Measurements from ENCODE around the gene USP17L5.
"Not testable (repeated sequence)": the region's sequence is repeated elsewhere in the genome, so short reads cannot be mapped to it uniquely, and the experiment has no call there.

Gene USP17L5

DNA sequence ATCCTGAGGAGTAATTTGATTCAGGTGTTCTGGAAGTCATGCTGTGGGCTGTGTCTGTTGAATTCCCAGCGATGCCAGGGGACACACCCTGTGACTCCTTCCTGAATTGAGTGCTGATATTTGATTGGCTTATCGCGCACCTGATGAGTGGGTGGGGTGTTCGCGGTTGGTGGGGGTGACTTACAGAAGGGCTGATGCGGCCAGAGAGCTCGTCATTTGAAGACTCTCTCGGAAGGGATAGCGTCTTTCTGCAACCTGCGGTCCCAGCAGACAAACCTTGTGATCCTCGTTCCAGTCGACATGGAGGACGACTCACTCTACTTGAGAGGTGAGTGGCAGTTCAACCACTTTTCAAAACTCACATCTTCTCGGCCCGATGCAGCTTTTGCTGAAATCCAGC lies at the start of gene USP17L5:
USP17L5 (plus strand) TSS at position 301 of the 400 bp plus-strand sequence; CDS start at position 301, 0 bp downstream.
- TF ChIP-seq GATA3, GATA2 (IDR thresholded peaks at IDR 0.05; ENCODE audit: low read depth, low read length): not testable (repeated sequence)

- TF ChIP-seq GATA3, GATA2 (IDR thresholded peaks at IDR 0.05; ENCODE audit: low read depth, low read length): not testable (repeated sequence)
Measured at GRCh38 chr4:9324865-9325264, 14.3 kb upstream of the USP17L5 start, which contains the start of gene USP17L24. Gene USP17L24 (plus strand): TSS chr4:9325165. CDS start chr4:9325165, 0 bp downstream.

DNA sequence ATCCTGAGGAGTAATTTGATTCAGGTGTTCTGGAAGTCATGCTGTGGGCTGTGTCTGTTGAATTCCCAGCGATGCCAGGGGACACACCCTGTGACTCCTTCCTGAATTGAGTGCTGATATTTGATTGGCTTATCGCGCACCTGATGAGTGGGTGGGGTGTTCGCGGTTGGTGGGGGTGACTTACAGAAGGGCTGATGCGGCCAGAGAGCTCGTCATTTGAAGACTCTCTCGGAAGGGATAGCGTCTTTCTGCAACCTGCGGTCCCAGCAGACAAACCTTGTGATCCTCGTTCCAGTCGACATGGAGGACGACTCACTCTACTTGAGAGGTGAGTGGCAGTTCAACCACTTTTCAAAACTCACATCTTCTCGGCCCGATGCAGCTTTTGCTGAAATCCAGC lies 9.6 kb upstream of the USP17L5 start, which contains the start of gene USP17L25:
USP17L25 (plus strand) TSS at position 301 of the 400 bp plus-strand sequence; CDS start at position 301, 0 bp downstream.
- not testable (repeated sequence) for TF ChIP-seq GATA2, GATA3 (IDR thresholded peaks at IDR 0.05; ENCODE audit: low read depth, low read length)

GRCh38 chr4:9334358-9334757 lies 4.8 kb upstream of the USP17L5 start, which contains the start of gene USP17L26:
Gene USP17L26 (plus strand): TSS chr4:9334658. CDS start chr4:9334658, 0 bp downstream.
- not testable (repeated sequence) for TF ChIP-seq GATA2, GATA3 (IDR thresholded peaks at IDR 0.05; ENCODE audit: low read depth, low read length)

- TF ChIP-seq GATA2, GATA3 (IDR thresholded peaks at IDR 0.05; ENCODE audit: low read depth, low read length): not testable (repeated sequence)
Measured at GRCh38 chr4:9343848-9344247, 4.6 kb downstream of the USP17L5 start, which contains the start of gene USP17L27. Gene USP17L27 (plus strand): TSS chr4:9344148. CDS start chr4:9344148, 0 bp downstream.

DNA sequence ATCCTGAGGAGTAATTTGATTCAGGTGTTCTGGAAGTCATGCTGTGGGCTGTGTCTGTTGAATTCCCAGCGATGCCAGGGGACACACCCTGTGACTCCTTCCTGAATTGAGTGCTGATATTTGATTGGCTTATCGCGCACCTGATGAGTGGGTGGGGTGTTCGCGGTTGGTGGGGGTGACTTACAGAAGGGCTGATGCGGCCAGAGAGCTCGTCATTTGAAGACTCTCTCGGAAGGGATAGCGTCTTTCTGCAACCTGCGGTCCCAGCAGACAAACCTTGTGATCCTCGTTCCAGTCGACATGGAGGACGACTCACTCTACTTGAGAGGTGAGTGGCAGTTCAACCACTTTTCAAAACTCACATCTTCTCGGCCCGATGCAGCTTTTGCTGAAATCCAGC lies 9.4 kb downstream of the USP17L5 start, which contains the start of gene USP17L28:
USP17L28 (plus strand) TSS at position 301 of the 400 bp plus-strand sequence; CDS start at position 301, 0 bp downstream.
- not testable (repeated sequence) for TF ChIP-seq GATA3, GATA2 (IDR thresholded peaks at IDR 0.05; ENCODE audit: low read depth, low read length)

DNA sequence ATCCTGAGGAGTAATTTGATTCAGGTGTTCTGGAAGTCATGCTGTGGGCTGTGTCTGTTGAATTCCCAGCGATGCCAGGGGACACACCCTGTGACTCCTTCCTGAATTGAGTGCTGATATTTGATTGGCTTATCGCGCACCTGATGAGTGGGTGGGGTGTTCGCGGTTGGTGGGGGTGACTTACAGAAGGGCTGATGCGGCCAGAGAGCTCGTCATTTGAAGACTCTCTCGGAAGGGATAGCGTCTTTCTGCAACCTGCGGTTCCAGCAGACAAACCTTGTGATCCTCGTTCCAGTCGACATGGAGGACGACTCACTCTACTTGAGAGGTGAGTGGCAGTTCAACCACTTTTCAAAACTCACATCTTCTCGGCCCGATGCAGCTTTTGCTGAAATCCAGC lies 14.1 kb downstream of the USP17L5 start, which contains the start of gene USP17L29:
USP17L29 (plus strand) TSS at position 301 of the 400 bp plus-strand sequence; CDS start at position 301, 0 bp downstream.
- TF ChIP-seq GATA3, GATA2 (IDR thresholded peaks at IDR 0.05; ENCODE audit: low read depth, low read length): not testable (repeated sequence)

GRCh38 chr4:9362829-9363228 lies 23.6 kb downstream of the USP17L5 start, which contains the start of gene USP17L30:
Gene USP17L30 (plus strand): TSS chr4:9363129. CDS start chr4:9363129, 0 bp downstream.
- TF ChIP-seq GATA3, GATA2 (IDR thresholded peaks at IDR 0.05; ENCODE audit: low read depth, low read length): not testable (repeated sequence)

DNA sequence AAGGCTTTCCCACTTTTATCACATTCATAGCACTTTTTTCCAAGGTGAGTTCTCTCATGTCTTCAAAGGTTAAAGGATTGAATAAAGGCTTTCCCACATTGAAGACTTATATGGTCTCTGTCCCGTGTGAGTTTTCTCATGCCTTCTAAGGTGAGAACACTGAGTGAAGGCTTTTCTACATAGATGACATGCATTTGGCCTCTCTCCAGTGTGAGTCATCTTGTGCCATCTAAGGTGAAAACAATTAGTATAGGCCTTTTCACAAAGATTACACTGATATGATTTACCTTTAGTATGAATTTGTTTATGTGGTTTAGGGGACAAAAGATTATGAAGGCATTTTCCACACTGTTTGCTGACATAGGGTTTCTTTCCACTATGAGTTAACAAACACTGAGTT lies 44.9 kb downstream of the USP17L5 start:
- TF ChIP-seq GATA3 (IDR thresholded peaks at IDR 0.05; ENCODE audit: low read depth, low read length) (no peak), GATA2 (IDR thresholded peaks at IDR 0.05; ENCODE audit: low read depth, low read length) (no peak)

All from SH-SY5Y (cell line).